ENCODE measurements around the gene CEP19.
"Not testable (repeated sequence)": the region's sequence is repeated elsewhere in the genome, so short reads cannot be mapped to it uniquely, and the experiment has no call there.

The CEP19 gene

GRCh38 chr3:196711838-196712513, at the start of gene CEP19, which contains the start of gene PIGX:
Gene CEP19, minus strand, starts transcription at chr3:196712250. Its CDS starts 3,593 bp downstream, at chr3:196708657.
Gene PIGX, plus strand, starts transcription at chr3:196712377.
- DNase-seq (ENCODE audit: insufficient read length, low spot score) (peak; percentile 91), FAIRE-seq (peak; percentile 60)

- peak; percentile 63 for DNase-seq (ENCODE audit: insufficient read length, low spot score)
- peak; percentile 49 for FAIRE-seq
Measured at GRCh38 chr3:196757876-196758739, 46.1 kb upstream of the CEP19 start.

GRCh38 chr3:196756732-196757131, 44.7 kb upstream of the CEP19 start:
- DNase-seq (ENCODE audit: insufficient read length, low spot score) (no peak), FAIRE-seq (no peak)

- DNase-seq (ENCODE audit: insufficient read length, low spot score) (no peak), FAIRE-seq (no peak)
Measured at GRCh38 chr3:196754091-196754981, 42.3 kb upstream of the CEP19 start.

- no peak for DNase-seq (ENCODE audit: insufficient read length, low spot score)
- no peak for FAIRE-seq
Measured at GRCh38 chr3:196753201-196753600, 41.2 kb upstream of the CEP19 start.

- FAIRE-seq (no peak), DNase-seq (ENCODE audit: insufficient read length, low spot score) (no peak)
Measured at GRCh38 chr3:196749125-196749524, 37.1 kb upstream of the CEP19 start.

GRCh38 chr3:196743569-196743968, 31.5 kb upstream of the CEP19 start:
- FAIRE-seq; DNase-seq (ENCODE audit: insufficient read length, low spot score): not testable (repeated sequence)

GRCh38 chr3:196741249-196741889, 29.3 kb upstream of the CEP19 start:
- no peak for FAIRE-seq
- DNase-seq (ENCODE audit: insufficient read length, low spot score) = no peak

GRCh38 chr3:196740481-196741248, 28.6 kb upstream of the CEP19 start:
- FAIRE-seq = no peak
- no peak for DNase-seq (ENCODE audit: insufficient read length, low spot score)

GRCh38 chr3:196739671-196740480, 27.8 kb upstream of the CEP19 start, which contains the start of gene PAK2:
Gene PAK2, plus strand, starts transcription at chr3:196739857. Its CDS starts 42,790 bp downstream, at chr3:196782647.
- peak; percentile 62 for FAIRE-seq
- peak; percentile 82 for DNase-seq (ENCODE audit: insufficient read length, low spot score)

GRCh38 chr3:196737655-196738054, 25.6 kb upstream of the CEP19 start:
- no peak for FAIRE-seq
- no peak for DNase-seq (ENCODE audit: insufficient read length, low spot score)

- FAIRE-seq (no peak), DNase-seq (ENCODE audit: insufficient read length, low spot score) (no peak)
Measured at GRCh38 chr3:196736670-196737374, 24.8 kb upstream of the CEP19 start.

GRCh38 chr3:196735751-196736150, 23.7 kb upstream of the CEP19 start:
- DNase-seq (ENCODE audit: insufficient read length, low spot score) = no peak
- FAIRE-seq = no peak

- DNase-seq (ENCODE audit: insufficient read length, low spot score) (no peak), FAIRE-seq (no peak)
Measured at GRCh38 chr3:196726788-196727675, 15.0 kb upstream of the CEP19 start.

- FAIRE-seq (no peak), DNase-seq (ENCODE audit: insufficient read length, low spot score) (no peak)
Measured at GRCh38 chr3:196721097-196721496, 9.0 kb upstream of the CEP19 start.

- FAIRE-seq; DNase-seq (ENCODE audit: insufficient read length, low spot score): not testable (repeated sequence)
Measured at GRCh38 chr3:196717162-196717561, 5.1 kb upstream of the CEP19 start.

All from HTR-8/SVneo (cell line).